Fibroblast of upper back skin (primary cell): Measurements from ENCODE around the gene CACNA2D2.
A peak's percentile ranks its signal among the peaks of the same experiment; 100 is the strongest.

ENCODE experiments used
- DNase-seq: peaks from one replicate; pipeline ENCODE4 v3.0.0-alpha.2; 2013

Gene CACNA2D2

DNA sequence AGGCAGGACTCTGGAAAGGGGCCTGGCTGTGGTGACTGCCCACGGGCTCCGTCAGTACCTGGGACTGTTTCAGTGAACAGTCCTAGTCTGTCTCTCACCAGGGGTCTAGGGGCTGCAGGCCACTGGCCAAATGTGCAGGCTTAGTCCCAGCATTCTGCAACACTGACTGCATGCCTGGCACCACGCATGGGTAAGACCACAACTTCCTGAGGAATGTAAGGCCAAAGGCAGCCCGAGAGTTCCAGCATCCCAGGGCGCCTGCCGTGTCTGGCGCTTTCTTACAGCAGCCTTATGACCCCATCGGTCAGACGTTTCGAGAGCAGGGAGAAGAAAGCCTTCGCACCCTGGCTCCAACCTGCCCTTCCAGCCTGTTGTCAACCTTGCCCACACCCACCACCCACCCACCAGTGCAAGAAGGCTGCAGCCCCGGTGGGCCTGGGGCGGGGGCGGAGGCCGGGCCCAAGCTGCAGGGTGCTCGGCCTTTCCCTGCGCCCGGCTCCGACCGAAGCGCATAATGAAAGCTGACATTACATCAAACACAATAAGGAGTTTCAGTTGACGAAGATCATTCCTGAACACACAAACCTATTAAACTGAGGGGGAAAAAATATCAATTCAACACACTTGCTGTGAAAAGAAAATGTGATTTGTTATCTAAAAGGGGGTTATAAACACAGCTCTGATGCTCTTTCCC is 114.6 kb downstream of the CACNA2D2 start:
- no peak for DNase-seq

DNA sequence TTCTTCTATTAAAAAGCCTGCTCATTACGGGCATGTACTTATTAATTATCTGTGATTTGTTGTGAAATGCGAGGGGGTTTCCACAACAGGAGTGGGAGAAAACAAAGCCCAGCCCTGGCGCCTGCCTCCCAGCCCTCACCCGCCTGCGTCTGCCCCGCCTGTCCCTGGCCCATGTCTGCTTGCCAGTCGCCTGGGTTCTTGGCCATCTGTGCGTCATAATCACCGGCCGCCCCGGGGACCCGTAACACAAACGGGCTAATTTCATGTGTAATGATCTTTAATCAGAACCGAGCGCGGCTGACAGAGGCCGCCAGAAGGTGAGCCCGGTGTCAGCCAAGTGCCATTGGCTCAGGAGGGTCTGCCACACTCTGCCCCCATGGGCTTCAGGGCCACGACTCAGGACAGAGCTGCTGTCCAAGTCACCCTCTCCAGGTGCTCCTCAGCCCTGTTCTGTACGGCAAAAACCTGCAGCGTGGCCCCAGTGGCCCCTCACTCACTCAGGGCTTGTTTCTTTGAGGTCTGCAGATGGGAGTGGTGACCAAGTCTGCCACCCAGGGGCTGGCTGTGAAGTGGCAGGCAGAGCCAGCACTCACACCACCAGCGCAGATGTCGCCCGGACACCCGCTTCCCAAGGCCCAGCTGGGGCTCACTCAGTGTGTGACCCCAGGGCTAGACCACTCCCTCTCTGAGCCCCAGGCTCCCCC is 115.3 kb downstream of the CACNA2D2 start:
- DNase-seq: no peak

DNA sequence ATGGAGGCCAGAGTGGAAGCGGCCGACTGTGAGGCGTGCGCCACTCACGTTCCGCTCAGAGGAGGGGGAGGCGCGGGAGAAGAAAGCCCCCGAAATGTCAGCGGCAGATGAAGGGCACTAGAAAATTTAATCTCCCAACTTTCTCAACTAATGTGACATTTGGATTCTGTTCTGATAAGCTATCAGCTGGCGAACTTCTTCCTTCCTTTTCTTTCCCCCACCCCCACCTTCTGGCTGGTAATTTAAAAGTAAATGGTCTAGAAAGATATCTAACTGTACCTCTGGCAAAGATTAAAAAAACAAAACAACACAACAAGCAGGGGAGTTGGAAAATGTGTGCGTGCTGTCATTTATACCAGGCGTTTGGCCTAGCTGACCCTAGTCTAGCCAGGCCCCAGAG is 117.7 kb downstream of the CACNA2D2 start:
- DNase-seq: no peak

DNA sequence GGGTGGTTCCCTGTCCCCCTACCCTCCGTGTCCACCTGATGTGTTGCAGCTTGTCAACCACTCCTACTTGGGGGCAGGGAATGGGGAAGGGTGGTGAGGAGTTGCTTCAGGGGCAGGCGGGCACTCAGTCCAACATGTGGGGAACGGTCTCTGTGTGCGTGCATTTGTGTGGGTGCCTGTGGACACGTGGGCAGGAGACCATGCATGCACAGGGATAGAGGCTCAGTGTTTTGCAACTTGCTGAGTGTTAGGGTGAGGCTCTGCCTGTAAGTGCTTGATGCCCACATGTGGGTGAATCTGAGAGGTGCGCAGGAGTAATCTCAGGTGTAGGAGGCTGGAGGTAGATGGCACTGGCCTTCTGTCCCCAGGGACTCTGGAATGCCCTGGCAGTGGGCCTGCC is 119.7 kb downstream of the CACNA2D2 start:
- DNase-seq: no peak

DNA sequence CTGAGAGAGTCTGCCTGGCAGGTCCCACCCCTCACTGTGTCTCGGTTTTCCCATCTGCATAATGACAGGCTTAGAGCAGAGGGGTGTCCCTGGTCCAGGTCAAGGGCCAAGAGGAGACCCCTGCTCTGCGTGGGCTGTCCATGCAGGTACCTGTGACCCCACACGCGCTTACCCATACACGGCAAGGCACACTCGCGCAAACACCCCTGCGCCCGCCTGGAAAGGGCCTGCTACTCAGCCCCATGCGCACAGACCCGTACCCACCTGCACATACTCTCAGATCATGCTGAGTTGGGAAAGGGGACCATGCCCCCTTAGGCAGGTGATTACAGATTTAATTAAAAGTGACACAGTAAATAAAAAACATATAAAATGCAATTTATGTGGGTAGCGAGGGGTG is 120.7 kb downstream of the CACNA2D2 start:
- DNase-seq: no peak

DNA sequence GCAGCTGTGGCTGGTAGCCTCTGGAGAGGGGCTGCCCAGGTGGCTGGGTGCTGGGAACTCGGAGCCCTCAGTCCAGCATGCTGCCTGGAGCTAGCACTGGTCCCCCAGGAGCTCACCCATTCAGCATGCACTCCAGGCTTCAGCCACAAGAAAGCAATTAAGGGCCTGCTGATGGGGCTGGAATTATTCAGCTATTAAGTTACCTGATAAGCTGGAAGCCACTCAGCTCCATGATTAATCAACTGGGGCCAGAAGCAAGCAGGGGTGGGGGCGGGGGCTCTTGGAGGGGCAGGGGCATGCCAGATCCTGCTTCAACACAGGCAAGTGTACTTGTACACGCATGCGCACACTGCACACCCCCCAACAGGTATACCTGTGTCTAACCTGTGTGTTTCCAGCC is 122.1 kb downstream of the CACNA2D2 start:
- DNase-seq: no peak

DNA sequence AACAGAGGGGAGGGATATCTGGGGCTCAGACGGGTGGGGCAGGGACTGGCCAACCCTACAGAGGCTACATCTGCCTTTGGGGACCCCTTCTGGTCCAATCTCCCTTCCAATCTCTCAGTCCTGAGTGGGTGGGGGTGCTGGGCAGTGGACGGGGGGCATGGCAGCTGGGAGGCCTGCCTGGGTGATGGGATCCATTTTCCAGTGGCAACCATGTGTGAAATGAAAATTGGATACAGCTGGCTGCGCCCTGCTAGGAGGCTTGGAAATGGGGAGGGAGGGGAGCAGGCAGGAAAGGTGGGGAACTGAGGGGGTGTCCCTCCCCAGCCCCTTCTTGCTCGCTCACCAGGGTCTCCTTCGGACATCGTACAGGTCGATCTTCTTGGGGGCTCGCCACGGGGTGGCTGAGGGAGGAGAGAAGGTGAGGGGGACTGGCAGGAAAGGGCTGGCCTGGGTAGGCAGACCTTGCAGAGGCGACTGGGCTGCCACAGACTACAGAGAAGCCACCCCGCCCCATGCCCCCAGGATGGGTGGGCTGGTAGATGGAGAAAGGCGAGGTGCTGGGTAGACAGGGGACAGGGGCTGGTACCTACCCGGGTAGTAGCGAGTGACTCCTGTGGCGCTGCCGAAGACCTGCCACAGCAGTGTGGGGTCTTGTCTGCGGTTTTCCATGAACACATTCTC is 122.9 kb downstream of the CACNA2D2 start:
- DNase-seq: no peak

DNA sequence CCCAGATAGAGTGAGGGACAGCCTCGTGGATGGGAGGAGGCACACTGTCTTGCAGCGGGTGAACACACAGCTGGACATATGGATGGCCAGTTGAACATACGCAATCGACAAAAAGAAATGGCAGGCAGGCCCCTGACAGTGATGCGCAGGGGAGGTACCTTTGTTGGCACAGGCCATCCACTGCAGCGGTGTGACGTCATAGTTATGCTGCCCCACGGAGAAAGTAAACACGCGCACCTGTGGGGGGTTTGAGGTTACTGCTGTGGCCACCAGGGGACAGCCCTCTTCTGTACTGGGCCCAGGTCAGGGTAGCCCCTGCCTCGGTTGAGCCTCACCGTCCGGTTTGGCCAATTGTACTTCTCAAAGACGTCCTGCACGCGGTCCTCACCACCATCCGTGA is 124.7 kb downstream of the CACNA2D2 start:
- DNase-seq: no peak

DNA sequence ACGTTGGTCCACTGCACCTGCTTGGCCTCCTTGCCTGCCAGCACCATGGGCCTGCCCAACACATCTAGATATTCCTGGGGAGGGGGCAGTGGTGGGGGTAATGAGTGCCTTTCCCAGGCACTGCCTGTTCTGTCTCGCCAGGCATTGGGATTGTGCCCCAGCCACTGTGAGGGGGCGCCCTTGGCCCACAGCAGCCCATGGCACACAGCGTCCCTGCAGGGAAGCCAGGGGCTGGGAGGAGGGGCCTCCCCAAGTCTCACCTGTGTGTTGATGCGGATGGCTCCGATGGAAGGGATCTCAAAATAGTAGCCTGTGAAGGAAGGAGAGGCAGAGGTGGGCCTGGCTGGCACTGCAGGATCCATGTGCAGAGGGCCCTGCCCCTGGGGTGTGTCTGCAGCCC is 125.4 kb downstream of the CACNA2D2 start:
- DNase-seq: no peak

DNA sequence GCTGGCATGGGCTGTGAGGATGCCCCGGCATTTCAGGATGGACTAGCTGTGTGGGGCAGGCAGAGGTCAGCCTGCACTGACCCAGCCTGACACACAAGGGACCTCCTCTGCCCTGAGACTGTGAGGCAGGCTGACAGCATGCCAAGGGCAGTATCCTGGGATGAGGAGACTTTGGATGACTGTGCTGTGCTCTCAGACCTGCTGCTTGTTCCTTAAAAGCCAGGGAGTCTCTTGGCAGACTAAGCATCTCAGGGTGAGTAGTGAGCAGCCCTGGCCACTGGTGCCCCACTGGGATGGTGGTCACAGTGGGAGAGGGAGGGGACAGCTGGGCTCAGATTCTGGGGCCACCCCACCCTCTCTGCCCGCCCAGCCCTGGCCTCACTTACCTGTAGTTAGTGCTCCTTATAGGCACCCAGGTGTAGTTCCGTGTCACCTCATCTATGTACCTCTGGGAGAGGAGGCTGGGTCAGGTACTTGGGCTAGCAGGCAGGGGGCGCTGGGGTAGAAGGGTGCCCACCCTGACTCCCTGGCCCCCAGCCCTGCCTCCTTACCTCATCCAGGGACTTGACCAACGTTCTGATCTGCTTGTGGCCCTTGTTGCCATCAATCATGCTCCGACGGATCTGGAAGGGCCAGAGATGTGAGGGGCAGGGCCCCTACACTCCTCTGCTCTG is 128.0 kb downstream of the CACNA2D2 start:
- no peak for DNase-seq

DNA sequence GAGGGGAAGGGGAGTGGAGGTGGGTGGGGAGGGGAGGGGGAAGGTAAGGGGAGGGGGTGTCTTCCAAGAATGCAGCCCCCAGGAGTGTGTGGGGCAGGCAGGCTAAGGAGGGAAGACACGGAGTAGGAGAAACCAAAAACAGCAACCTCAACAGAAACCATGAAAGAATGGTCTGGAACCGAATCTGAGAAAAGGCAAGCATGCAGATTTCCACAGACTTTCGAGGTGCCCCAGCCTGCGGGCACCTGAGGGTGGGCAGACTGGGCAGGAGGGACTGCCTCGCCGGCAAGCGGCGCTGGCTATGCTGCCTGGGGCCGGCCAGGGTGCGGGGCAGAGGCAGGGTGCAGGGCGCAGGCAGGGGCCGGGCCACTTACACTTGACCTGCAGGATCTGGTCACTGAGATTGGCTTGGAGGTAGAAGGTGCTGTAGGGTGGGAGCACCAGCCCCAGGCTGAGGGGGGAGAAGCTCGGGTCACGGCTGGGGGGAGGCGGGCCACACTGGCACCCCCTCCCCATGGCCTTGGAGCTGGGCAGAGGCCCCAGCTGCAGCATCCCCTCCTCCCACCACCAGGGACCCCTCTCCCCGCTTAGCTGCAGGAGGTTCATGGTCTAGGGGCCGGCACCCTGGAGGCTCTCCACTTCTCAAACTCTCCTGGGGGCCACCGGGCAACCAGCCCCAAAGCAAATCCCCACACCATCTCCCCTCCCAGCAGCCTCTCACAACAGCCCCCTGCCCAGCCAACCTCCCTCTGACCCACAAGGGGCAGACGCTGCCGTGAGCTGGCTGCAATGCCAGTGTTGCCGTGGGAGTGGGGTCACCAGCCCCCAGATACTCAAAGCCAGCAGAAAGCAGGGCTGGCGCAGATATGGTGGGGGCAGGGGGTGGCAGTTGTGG is 128.8 kb downstream of the CACNA2D2 start:
- no peak for DNase-seq

DNA sequence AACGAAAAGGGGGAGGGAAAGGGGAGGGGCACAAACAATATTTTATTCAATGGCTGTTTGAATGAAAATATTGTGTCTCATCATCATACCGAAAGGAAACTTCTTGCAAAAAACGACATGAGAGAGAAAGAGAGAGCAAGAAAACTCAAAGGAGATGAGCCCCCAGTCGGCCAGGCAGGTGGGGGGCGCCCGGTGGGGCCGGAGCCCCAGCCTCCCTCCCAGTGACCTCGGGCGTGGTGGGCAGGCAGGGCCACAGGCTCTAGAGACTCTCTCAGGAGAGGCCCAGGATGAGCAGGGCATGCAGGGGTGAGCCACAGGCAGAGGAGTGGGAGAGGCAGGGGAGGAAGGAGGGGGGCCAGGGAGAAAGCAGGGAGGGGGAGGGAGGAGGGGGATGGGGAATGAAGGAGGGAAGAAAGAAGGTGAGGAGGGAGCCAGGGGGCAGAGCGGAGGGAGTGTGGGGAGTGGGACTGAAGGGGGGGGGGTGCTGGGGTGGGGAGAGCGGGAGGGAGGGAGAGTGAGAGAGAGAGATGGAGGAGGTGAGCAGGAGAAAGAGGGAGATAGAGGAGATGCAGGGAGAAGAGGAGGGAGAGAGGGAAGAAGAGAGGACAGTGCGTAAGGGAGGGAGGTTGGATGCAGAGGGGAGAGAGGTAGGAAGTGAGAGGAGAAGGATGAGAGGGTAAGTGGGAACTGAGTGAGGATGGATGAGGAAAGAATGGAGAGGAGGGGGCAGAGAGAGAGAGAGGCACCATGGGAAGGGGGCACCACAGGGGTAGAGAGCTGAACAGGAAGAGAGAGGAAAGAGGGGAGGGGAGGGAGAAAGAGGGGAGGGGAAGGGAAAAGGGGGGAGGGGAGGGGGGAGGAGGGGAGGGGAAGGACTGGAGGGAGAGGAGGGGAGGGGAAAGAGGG is 130.0 kb downstream of the CACNA2D2 start:
- DNase-seq: no peak

DNA sequence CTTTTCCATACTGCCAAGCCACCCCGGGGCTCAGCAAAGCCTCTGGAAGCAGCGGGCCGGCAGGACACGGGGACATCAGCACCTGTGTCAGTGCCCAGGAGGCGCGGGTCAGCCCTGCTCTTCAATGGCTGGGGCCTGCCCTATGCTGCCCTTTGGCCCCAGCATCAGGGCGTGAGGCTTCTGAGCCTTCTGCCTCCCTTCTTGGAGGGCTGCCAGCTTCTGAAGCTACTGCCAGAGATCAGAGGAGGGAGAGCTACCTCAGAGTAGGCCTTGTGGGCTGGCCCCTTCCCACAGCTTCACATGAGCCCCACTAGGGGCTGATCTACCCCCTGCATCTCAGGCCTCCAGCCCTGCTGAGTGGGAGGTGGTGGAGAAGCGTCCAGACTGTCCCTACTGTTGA is 131.1 kb downstream of the CACNA2D2 start:
- DNase-seq: no peak

DNA sequence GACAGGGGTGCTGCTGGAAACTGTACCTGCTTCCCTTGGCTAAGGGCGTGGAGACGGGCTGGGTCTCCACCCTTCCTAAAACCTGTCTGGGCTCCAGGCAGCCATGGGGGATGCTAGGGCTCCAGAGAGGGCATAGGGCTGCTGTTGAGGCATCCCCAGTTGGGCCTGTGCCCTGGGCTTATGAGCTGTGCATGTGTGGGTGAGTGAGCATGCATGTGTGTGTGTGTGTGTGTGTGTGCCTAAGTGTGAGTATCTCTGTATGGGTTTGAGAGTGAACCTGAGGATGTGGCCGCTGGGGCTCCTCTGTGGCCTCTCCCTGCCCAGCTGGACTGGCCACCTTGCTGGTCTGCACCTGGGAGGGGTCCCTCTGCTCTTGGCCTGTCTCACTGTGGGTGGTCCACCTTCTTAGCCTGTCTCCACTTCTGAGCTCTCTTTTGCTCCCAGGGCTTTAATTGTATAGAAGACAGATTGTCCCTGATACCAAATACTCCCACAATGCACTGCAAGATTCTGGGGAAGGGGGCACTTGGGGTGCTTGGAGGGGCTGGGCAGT is 132.2 kb downstream of the CACNA2D2 start:
- DNase-seq: no peak

DNA sequence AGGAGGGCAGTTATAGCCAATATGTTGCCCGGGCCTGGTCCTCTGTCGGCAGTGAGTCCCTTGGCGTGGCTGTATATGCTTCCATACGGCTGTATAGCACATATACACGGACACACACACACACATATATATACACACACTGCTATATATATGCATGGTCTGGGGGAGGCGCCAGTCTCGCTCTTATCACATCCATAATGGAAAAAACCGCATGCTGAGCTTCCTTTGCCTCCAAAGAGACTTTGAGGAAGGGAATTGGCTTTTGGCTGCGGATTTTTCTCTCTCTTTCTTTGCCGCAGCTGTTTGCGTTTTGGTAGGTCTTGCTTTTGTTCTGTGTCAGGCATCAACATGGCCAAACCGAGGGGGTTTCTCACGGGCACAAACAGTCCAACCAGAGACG is 132.8 kb downstream of the CACNA2D2 start:
- peak; percentile 52 for DNase-seq

DNA sequence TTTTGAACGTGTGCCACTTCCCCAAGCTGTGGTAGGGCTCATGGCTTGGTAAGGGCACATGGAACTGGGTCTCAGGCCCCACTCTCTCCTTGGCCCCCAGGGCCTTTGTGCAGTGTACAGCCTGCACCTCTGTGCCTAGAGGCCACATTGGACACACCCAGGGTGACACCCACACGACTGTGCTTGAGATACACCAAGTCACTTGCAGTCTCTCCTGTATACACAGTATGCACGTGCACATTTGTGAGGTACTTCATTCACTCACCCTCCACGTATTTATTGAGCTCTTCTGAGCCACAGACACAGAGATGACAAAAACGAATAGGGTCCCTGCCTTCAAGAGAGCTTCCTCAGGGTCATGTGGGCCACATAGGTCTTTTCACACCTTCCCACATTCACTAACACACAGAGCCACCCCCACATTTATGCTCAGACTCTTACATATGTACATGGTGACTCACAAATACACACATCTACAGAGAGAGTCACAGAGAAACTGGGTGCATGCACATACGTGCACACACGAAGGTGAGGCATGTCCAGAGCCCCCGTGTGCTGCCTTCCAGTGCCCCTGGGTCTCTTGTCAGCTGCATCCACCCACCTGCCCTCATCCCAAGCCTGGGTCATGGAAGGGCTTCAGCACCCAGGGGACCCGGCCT is 134.3 kb downstream of the CACNA2D2 start:
- DNase-seq: no peak

DNA sequence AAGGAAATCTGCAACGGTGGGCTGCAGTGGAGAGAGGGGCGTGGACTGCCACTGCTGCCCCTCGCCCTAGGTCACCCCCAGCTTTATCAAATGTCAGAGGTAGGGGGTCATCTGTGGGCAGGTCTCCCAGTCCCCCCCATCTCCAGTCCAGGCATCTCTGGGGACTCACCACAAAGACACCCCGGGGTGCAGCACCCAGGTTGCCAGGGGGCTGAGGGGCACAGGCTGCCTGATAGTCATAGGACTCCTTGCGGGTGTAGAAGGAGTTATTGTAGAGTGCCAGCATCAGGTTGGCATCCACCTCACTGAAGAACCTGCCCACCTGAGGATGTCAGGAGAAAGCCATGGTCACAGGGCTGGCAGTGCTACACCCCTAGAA is 137.6 kb downstream of the CACNA2D2 start:
- no peak for DNase-seq

DNA sequence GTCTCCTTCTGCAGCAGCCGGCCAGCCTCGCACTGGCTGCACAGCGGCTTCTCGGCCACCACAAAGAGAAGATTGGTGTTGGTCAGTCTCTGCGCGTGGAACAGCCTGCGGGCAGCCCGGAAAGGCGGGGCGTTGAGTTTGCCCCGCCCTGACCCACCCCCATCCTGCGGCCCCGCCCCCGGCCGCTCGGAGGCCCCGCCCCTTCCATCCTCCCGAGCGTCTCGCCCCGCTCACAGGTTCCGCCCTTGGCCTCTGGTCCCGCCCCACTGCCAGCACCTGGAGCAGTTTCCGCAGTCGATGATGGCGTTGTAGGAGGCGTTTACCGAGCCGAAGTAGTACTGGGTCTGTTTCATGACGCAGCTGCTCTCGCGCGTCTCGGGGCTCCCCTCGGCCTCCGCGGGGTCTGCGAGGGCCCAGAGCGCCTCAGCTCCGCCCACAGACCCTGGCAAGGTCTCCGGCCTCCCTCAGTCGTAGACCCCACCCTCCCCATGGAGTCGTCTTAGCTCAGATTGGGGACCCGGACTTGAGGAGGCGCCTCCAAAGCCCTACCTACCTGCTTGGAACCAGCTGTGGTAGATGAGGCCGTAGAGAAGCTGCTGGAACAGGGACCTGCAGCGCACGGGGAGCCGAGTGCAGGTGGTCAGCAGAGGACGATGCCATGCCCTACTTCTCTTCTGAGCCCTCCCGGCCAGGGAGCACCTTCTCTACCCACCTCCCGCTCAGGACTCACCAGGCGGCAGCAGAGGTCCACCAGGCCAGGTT is 138.2 kb downstream of the CACNA2D2 start:
- peak; percentile 59 for DNase-seq

DNA sequence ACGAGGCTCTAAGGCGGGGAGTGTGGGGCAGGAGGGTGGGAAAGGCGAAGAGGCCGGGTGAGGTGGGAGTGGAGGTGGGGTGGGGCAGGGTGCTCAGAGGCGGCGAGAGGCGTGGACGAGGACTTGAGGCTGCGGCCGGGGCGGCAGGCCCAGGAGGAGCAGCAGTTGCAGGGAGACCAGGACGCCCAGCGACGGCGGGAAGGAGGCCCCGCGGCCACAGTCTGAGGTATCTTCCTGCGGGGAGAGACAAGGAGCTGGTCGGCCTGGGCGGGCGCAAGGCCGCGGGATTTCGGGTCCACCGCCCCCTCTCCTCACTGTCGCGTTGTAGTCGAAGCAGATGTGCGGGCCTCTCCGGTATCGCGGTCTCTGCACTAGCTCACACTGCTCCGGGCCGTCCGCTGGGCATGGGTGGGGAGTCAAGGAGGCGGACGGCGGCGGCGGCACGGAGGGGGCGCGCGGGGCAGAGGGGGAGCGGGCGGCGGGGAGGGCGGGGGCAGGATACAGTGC is 138.8 kb downstream of the CACNA2D2 start:
- no peak for DNase-seq

DNA sequence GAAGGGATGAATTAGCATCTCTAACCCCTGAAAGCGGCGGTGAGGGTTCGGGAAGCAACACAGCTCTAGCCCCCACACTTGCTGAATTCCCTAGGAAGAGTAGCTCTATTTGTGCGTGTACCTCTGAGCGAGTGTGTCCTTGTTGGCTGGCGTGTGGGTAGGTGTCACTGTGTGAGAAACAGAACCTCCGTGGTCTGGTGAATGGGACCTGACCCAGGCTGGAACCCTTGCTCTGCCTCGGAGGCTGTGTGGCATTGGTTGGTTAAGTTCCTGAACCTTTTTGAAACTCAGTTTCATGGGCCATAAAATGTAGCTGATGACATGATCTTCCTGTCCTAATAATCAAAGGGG is 143.7 kb downstream of the CACNA2D2 start:
- DNase-seq: no peak
